Urothelium cell line (cell line): Measurements from ENCODE around the gene ALDH1L1.
"Not testable (repeated sequence)": the region's sequence is repeated elsewhere in the genome, so short reads cannot be mapped to it uniquely, and the experiment has no call there.

Experiments
- DNase-seq: peaks from one replicate; pipeline ENCODE4 v3.0.0; 2011; ENCODE audit warnings: low spot score, mixed read lengths
- FAIRE-seq: peaks from 2 replicates; lab custom pipeline; 2011; peaks lifted over from hg19 to GRCh38; lab: Jason Lieb, UNC

The ALDH1L1 gene

DNA sequence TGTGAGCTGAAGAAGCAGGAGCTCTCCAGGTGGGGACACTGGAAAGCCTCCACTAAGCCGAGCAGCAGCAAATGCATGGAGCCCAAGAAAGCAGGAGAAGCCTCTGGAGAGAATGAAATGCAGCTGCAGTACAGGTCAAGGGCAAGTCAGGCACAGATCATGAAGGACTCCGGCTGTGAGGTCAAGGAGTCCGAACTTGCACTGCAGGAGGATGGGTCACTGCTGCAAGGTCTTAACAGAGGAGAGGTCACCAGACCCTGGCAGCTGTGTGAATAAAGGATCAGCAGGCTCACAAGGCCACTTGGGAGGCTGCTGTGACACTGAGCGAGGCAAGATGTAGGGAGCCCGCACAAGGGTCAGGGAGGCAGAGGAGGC, 71.7 kb downstream of the ALDH1L1 start:
- FAIRE-seq: no peak
- DNase-seq: no peak

- peak; percentile 72 for FAIRE-seq
- no peak for DNase-seq
Observed at GRCh38 chr3:126107957-126108675, 72.3 kb downstream of the ALDH1L1 start.

DNA sequence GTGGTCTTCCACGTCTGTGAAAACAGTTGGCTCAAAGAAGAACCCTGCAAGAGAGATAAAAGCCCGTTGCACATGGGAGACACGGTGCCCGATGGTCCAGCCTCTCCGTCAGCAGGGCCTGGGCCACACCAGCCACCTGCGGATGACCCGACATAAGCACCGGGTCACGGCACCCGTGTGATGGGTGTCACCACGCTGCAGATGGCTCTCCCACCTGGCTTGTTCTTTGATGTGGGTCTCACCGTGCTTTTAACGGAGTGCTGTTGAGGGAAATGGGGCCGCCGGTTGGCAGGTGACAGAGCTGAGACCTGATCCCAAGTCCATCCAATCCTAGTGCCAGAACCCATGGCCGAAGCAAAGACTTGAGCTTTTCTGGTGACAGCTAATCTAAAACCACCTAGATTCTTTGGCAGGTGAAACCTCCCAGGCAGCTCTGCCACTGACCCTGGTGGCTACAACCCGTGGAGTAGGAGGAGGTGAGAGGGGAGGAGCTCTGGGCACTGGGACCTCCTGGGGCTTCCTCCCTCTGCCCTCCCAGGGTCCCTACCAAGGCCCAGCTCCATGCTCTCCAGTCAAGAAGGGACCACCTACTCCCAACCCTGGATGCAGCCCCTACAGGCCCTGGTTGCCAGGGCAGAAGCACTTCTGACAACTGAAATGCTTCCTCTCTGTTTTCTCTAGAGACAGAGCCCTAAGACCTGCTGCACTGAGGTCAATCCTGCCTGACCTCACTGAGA, 73.0 kb downstream of the ALDH1L1 start:
- FAIRE-seq: no peak
- DNase-seq: no peak

- FAIRE-seq (no peak), DNase-seq (no peak)
Observed at GRCh38 chr3:126106336-126107202, 73.8 kb downstream of the ALDH1L1 start.

DNA sequence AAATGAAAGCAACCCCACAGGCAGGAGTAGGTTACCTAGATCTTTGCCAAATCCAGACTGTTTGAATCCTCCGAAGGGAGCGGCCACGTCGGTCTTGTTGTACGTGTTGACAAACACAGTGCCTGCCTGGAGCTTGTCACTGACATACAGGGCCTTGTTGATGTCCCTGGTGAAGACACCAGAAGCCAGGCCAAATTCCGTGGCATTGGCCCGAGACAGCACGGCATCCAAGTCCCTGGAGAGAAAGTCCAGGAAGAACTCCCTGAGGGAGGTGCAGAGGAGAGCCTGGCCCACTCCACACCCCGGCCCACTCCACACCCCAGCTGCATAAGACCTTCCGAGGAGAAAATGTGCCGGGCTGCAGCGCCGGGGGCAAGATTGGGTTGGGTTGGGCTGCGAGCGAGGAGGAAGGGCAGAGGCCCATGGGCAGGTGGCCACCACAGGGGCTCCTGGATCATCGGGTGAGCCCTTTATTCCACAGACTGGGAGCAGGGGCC, 74.6 kb downstream of the ALDH1L1 start:
- no peak for DNase-seq
- FAIRE-seq: no peak

- DNase-seq: no peak
- FAIRE-seq: no peak
Observed at GRCh38 chr3:126104742-126105605, 75.4 kb downstream of the ALDH1L1 start.

DNA sequence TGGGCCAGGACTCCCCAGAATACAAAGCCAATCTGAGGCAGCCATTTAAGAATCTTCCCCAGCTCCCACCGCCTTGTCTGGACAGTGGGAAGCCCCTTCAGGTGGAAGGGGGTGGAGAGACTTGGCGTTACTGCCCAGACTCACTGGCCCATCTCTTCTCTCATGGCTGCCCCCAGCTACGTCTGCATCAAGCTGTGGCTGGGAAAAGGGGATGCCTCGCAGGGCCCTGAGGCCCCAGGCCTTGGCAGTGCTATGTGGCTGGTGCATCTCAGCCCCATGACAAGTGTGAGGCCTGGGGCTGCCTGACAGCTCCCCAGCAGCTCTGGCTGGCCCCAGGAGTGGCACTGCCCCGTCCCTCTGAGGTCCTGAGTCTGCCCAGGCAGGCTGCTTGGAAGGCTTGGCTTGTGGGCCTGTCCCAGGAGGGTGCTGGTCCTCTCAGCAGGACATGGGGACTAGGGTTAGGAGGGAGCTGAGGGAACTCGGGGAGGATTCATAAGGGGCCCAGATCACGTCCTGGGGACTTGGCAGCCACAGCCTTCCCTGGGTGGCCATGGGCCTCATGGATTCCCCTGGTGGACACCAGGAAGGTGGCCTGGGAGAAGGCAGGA, 76.3 kb downstream of the ALDH1L1 start:
- no peak for FAIRE-seq
- DNase-seq: no peak

- DNase-seq (no peak), FAIRE-seq (no peak)
Observed at GRCh38 chr3:126103121-126104027, 77.0 kb downstream of the ALDH1L1 start.

DNA sequence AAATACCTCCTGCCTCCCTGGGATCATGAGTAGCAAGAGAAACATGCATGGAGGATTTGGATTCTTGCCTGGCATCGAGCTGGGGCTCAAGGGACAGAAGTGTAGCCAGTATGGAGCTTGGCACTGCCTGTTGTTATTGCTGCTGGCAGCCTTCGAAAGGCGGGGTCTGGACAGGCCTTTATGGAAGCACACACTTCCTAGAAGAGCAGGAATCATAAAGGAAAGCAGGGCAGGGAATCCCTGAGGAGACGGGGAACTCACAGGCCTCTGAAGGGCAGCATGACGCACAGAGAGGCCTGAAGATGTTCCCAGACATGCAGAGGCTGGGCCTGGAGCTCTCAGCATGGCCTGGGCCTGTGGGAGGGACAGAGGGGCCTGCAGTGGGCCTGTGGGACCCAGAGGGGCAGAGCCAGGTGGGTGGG, 77.8 kb downstream of the ALDH1L1 start:
- DNase-seq (no peak), FAIRE-seq (no peak)

- DNase-seq: no peak
- no peak for FAIRE-seq
Observed at GRCh38 chr3:126102011-126102410, 78.4 kb downstream of the ALDH1L1 start.

- DNase-seq (no peak), FAIRE-seq (no peak)
Observed at GRCh38 chr3:126101521-126101982, 78.8 kb downstream of the ALDH1L1 start.

DNA sequence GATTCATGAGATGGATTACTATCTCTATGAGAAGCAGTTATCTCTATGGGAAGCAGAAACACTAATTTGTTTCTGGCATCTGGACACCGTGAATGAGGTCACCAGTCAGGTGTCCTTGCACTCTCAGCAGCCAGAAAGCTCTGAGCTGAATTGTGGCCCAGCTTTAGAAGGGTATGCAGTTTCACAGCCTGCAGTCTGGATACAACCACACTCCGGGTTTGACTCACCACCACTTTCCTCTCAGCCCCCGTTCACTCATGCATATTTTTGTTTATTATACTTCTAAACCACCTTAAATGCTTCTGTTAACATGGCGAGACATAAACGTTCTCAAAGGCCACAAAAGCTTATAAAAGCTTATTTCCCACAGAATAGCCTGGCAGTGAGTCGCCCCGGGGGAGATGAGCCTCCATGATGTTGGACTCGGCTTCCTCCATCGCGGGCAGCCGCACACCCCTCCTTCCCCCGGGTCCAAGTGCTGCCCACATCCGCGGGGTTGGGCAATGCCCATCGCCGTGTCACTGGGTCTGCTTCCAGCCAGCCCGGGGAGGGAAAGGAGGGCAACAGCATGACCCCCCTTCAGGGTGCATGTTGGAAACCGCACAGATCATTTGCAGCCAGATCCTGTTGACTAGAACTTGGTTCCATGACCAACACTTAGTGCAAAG, 79.6 kb downstream of the ALDH1L1 start:
- FAIRE-seq: peak; percentile 66
- peak; percentile 67 for DNase-seq

- no peak for FAIRE-seq
- DNase-seq: no peak
Observed at GRCh38 chr3:126100269-126100633, 80.1 kb downstream of the ALDH1L1 start.

DNA sequence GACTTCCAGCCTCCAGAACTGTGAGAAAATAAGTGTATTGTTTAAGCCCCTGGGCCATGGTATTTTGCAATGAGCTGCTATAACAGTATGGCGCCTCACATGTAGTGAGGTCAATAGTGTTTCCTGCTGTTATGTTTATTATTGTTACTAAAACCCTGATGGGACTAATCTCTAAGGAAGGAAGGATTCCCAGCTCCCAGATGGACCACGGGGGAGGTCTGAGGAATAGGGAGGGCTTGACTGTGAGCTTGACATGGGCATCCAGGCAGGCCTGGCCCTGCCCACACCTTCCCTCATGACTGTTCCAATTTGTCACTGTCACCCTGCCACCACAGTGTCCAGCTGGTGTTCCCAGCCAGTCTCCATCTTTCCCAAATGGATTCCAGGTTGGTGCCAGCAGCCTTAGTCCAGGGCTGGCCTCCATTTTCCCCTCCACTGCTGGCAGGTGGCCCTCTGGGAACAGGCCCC, 82.0 kb downstream of the ALDH1L1 start:
- FAIRE-seq: no peak

GRCh38 chr3:126097801-126098200, 82.6 kb downstream of the ALDH1L1 start:
- DNase-seq (no peak), FAIRE-seq (no peak)

More for the DNA sequence above, 82.0 kb downstream of the ALDH1L1 start:
- no peak for DNase-seq

DNA sequence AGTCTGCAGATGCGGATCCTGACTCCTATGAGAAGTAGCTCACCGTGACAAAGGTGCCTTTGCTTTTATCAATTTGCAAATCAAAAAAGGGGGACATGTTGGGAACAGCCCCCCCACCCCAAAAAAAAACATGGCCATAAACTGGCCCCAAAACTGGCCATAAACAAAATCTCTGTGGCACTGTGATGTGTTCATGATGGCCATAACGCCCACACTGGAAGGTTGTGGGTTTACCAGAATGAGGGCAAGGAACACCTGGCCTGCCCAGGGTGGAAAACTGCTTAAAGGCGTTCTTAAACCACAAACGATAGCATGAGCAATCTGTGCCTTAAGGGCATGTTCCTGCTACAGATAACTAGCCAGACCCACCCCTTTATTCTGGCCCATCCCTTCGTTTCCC, 84.1 kb downstream of the ALDH1L1 start:
- not testable (repeated sequence) for FAIRE-seq

DNA sequence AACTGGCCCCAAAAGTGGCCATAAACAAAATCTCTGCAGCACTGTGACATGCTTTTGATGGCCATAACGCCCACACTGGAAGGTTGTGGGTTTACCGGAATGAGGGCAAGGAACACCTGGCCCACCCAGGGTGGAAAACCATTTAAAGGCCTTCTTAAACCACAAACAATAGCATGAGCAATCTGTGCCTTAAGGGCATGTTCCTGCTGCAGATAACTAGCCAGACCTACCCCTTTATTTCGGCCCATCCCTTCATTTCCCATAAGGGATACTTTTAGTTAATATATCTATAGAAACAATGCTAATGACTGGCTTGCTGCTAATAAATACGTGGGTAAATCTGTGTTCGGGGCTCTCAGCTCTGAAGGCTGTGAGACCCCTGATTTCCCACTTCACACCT, 88.3 kb downstream of the ALDH1L1 start:
- DNase-seq, FAIRE-seq: not testable (repeated sequence)

More for the DNA sequence above, 84.1 kb downstream of the ALDH1L1 start:
- not testable (repeated sequence) for DNase-seq

GRCh38 chr3:126087552-126088175, 92.7 kb downstream of the ALDH1L1 start:
- no peak for FAIRE-seq
- no peak for DNase-seq
